Measurements from ENCODE around the gene ITPRID2.

- TF ChIP-seq, protein P1, sequence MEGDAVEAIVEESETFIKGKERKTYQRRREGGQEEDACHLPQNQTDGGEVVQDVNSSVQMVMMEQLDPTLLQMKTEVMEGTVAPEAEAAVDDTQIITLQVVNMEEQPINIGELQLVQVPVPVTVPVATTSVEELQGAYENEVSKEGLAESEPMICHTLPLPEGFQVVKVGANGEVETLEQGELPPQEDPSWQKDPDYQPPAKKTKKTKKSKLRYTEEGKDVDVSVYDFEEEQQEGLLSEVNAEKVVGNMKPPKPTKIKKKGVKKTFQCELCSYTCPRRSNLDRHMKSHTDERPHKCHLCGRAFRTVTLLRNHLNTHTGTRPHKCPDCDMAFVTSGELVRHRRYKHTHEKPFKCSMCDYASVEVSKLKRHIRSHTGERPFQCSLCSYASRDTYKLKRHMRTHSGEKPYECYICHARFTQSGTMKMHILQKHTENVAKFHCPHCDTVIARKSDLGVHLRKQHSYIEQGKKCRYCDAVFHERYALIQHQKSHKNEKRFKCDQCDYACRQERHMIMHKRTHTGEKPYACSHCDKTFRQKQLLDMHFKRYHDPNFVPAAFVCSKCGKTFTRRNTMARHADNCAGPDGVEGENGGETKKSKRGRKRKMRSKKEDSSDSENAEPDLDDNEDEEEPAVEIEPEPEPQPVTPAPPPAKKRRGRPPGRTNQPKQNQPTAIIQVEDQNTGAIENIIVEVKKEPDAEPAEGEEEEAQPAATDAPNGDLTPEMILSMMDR (optimal IDR thresholded peaks at IDR 0.05 in 1 of 3, IDR thresholded peaks at IDR 0.05 in 1 of 3, conservative IDR thresholded peaks at IDR 0.05 in 1 of 3; ENCODE audit: extremely low read depth in 1 of 3, insufficient read depth in 2 of 3, low read length in 3 of 3) = no peak
- no peak for TF ChIP-seq EZH2 (IDR thresholded peaks at IDR 0.05; ENCODE audit: low read length)
Measured at GRCh38 chr2:181970160-181970794, 78.7 kb downstream of the ITPRID2 start.

Measured in keratinocyte (primary cell).